GM23338 (cell line): Measurements from ENCODE around the gene TXNDC2. TPM values are rescaled to one million over a fixed set of nuclear protein-coding genes. Genes with fewer than 3 reads are reported as not detected.

Experiments used
- ATAC-seq: fragments of 200-7000 bp; cut with Tn5 transposase; 3 replicates; pipeline ENCODE4 v1.9.1; 2020
- DNase-seq: peaks from one replicate; pipeline ENCODE4 v3.0.0-alpha.2; 2015; ENCODE audit warnings: low spot score
- H2AFZ ChIP-seq: fragments of 200-600 bp; sonication (generic); 2 replicates; pipeline ENCODE4 v1.8.0; 2016; ENCODE audit warnings: antibody characterized with exemption, mild to moderate bottlenecking, moderate library complexity
- H3F3A ChIP-seq: fragments of 200-600 bp; sonication (generic); replicated peaks from 2 replicates; pipeline ENCODE4 v1.8.0; 2017; ENCODE audit warnings: antibody characterized with exemption, mixed run types, low read depth
- H3K27ac ChIP-seq: fragments of 200-600 bp; sonication (generic); 2 replicates; pipeline ENCODE4 v1.6.1; 2016; ENCODE audit warnings: low read depth
- H3K27me3 ChIP-seq: fragments of 200-600 bp; sonication (generic); 2 replicates; pipeline ENCODE4 v1.8.0; 2016; ENCODE audit warnings: mild to moderate bottlenecking, mixed run types, moderate library complexity; ENCODE audit not compliant: insufficient read depth
- H3K36me3 ChIP-seq: fragments of 200-600 bp; sonication (generic); 2 replicates; pipeline ENCODE4 v1.8.0; 2016; ENCODE audit warnings: mild to moderate bottlenecking; ENCODE audit not compliant: insufficient read depth
- H3K4me1 ChIP-seq: fragments of 200-600 bp; sonication (generic); 2 replicates; pipeline ENCODE4 v1.8.0; 2016; ENCODE audit warnings: mild to moderate bottlenecking, moderate library complexity; ENCODE audit not compliant: insufficient read depth
- H3K4me2 ChIP-seq: fragments of 200-600 bp; sonication (generic); 2 replicates; pipeline ENCODE4 v1.7.1; 2017; ENCODE audit warnings: mixed run types
- H3K4me3 ChIP-seq: fragments of 200-600 bp; sonication (generic); 2 replicates; pipeline ENCODE4 v1.6.1; 2016; ENCODE audit warnings: mixed run types
- H3K79me2 ChIP-seq: fragments of 200-600 bp; sonication (generic); replicated peaks from 2 replicates; pipeline ENCODE4 v1.8.0; 2017; ENCODE audit warnings: mild to moderate bottlenecking; ENCODE audit not compliant: insufficient read depth
- H3K9me2 ChIP-seq: fragments of 200-600 bp; sonication (generic); 2 replicates; pipeline ENCODE4 v1.8.0; 2017; ENCODE audit not compliant: insufficient read depth
- H4K20me1 ChIP-seq: fragments of 200-600 bp; sonication (generic); replicated peaks from 2 replicates; pipeline ENCODE4 v1.8.0; 2017; ENCODE audit warnings: mild to moderate bottlenecking; ENCODE audit not compliant: insufficient read depth
- H3K27ac Mint-ChIP-seq: 2 replicates; pipeline ENCODE4 v1.8.0; 2020; ENCODE audit warnings: inconsistent platforms, mild to moderate bottlenecking, moderate library complexity, mixed read lengths
- H3K27me3 Mint-ChIP-seq: 3 replicates; pipeline ENCODE4 v1.8.0; 2022; ENCODE audit warnings: low read depth, mild to moderate bottlenecking, moderate library complexity, mixed read lengths, inconsistent platforms; ENCODE audit not compliant: insufficient read depth, poor library complexity
- H3K36me3 Mint-ChIP-seq: 3 replicates; pipeline ENCODE4 v1.8.0; 2021; ENCODE audit warnings: low read depth, mild to moderate bottlenecking, inconsistent platforms, moderate library complexity, mixed read lengths
- H3K4me1 Mint-ChIP-seq: 3 replicates; pipeline ENCODE4 v1.8.0; 2020; ENCODE audit warnings: mild to moderate bottlenecking, inconsistent platforms, mixed read lengths
- H3K4me3 Mint-ChIP-seq: 3 replicates; pipeline ENCODE4 v1.8.0; 2021; ENCODE audit warnings: moderate library complexity, mild to moderate bottlenecking, inconsistent platforms, mixed read lengths
- H3K9me3 Mint-ChIP-seq: 3 replicates; pipeline ENCODE4 v1.8.0; 2020; ENCODE audit warnings: moderate library complexity, mild to moderate bottlenecking, inconsistent platforms, mixed read lengths
- EZH2phosphoT487 ChIP-seq: fragments of 200-600 bp; sonication (generic); IDR thresholded peaks from one replicate; pipeline ENCODE4 v1.8.1; 2018; ENCODE audit warnings: antibody characterized with exemption; ENCODE audit not compliant: unreplicated experiment
- JUNB ChIP-seq: IDR thresholded peaks from one replicate; pipeline ENCODE4 v1.6.1; 2016; ENCODE audit warnings: antibody characterized with exemption; ENCODE audit not compliant: unreplicated experiment
- NANOG ChIP-seq: IDR thresholded peaks from 2 replicates; pipeline ENCODE4 v1.6.1; 2016; ENCODE audit warnings: antibody characterized with exemption, borderline replicate concordance
- STAT1 ChIP-seq: IDR thresholded peaks from one replicate; pipeline ENCODE4 v1.6.1; 2016; ENCODE audit warnings: antibody characterized with exemption; ENCODE audit not compliant: unreplicated experiment
- polyA plus RNA-seq: library from polyadenylated mRNA; unstranded; fragments of >200 nt; fragmentation: Nextera tagmentation; extraction: Ambion mirVana; gene quantifications from 2 replicates; pipeline ENCODE4 v1.2.1, GENCODE V29; 2016
- total RNA-seq: library from RNA; depleted of rRNA; stranded (reverse); fragments of >200 nt; shearing (Covaris generic); gene quantifications from 2 replicates; pipeline ENCODE4 v1.2.3, GENCODE V29; 2014
- TF ChIP-seq, protein P1 (sequence below): IDR thresholded peaks from one replicate; pipeline ENCODE4 v1.6.1; 2018; ENCODE audit warnings: antibody characterized with exemption; ENCODE audit not compliant: unreplicated experiment
- TF ChIP-seq, protein P2 (sequence below), 2 experiments: fragments of 200-600 bp in 1 of 2; sonication (generic) in 1 of 2; conservative IDR thresholded peaks; 2 replicates each; pipeline versions ENCODE4 v1.5.1 to v1.6.1; 2016 to 2017; ENCODE audit warnings: antibody characterized with exemption in 2 of 2, low read depth in 2 of 2, mild to moderate bottlenecking in 2 of 2, moderate library complexity in 1 of 2
- TF ChIP-seq, protein P3 (sequence below): IDR thresholded peaks from 2 replicates; pipeline ENCODE4 v1.6.1; 2016; ENCODE audit warnings: antibody characterized with exemption
- TF ChIP-seq, protein P4 (sequence below): fragments of 250-450 bp; sonication (Bioruptor Pico); IDR thresholded peaks from 2 replicates; pipeline ENCODE4 v1.5.0; 2020; ENCODE audit warnings: mild to moderate bottlenecking, moderate library complexity

The TXNDC2 gene
- total and polyA plus RNA-seq, 2 experiments from 2014 or later = 0.16 TPM; not detected in 1

DNA sequence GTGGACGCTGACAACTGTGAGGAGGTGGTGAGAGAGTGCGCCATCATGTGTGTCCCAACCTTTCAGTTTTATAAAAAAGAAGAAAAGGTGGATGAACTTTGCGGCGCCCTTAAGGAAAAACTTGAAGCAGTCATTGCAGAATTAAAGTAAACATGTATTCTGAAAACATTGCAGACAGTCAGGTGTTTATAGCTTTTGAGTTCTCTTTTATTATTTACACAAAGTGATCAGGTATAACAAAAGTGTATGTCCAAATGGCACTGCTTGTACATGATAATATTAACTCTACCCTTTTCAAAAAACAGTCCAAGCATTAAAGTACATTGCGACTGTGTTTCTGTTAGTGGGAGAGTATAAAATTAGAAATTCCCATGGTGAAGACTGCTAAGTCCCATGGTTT lies 2.2 kb downstream of the TXNDC2 start (continued):
- TF ChIP-seq, protein P1, sequence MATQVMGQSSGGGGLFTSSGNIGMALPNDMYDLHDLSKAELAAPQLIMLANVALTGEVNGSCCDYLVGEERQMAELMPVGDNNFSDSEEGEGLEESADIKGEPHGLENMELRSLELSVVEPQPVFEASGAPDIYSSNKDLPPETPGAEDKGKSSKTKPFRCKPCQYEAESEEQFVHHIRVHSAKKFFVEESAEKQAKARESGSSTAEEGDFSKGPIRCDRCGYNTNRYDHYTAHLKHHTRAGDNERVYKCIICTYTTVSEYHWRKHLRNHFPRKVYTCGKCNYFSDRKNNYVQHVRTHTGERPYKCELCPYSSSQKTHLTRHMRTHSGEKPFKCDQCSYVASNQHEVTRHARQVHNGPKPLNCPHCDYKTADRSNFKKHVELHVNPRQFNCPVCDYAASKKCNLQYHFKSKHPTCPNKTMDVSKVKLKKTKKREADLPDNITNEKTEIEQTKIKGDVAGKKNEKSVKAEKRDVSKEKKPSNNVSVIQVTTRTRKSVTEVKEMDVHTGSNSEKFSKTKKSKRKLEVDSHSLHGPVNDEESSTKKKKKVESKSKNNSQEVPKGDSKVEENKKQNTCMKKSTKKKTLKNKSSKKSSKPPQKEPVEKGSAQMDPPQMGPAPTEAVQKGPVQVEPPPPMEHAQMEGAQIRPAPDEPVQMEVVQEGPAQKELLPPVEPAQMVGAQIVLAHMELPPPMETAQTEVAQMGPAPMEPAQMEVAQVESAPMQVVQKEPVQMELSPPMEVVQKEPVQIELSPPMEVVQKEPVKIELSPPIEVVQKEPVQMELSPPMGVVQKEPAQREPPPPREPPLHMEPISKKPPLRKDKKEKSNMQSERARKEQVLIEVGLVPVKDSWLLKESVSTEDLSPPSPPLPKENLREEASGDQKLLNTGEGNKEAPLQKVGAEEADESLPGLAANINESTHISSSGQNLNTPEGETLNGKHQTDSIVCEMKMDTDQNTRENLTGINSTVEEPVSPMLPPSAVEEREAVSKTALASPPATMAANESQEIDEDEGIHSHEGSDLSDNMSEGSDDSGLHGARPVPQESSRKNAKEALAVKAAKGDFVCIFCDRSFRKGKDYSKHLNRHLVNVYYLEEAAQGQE = no peak
- no peak for TF ChIP-seq STAT1
- TF ChIP-seq NANOG = no peak
- no peak for TF ChIP-seq JUNB
- TF ChIP-seq, protein P2, sequence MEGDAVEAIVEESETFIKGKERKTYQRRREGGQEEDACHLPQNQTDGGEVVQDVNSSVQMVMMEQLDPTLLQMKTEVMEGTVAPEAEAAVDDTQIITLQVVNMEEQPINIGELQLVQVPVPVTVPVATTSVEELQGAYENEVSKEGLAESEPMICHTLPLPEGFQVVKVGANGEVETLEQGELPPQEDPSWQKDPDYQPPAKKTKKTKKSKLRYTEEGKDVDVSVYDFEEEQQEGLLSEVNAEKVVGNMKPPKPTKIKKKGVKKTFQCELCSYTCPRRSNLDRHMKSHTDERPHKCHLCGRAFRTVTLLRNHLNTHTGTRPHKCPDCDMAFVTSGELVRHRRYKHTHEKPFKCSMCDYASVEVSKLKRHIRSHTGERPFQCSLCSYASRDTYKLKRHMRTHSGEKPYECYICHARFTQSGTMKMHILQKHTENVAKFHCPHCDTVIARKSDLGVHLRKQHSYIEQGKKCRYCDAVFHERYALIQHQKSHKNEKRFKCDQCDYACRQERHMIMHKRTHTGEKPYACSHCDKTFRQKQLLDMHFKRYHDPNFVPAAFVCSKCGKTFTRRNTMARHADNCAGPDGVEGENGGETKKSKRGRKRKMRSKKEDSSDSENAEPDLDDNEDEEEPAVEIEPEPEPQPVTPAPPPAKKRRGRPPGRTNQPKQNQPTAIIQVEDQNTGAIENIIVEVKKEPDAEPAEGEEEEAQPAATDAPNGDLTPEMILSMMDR (conservative IDR thresholded peaks at IDR 0.05; ENCODE audit: low read depth in 2 of 2) = no peak

DNA sequence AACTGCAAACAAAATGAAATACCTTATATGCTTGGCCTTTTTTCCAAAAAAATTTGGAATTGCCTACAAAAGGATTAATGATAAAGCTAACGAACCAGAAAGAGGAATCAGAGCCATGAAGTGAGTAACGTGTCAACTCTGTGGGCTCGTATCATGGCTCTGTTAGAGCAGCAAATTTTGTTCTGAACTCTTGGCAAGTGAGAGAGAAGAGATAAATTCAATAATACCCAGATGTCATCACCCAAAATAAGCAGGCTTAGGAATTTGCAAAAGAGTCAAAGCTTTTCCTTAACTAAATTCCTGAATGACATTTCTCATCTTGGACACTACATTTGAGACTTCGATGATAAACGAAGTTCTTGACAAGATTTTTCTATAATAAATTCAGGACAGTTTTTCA lies 4.4 kb downstream of the TXNDC2 start:
- no peaks in the 10 kb centered on the region for H3K36me3 ChIP-seq
- no peaks in the 10 kb centered on the region for H3K79me2 ChIP-seq
- H3K36me3 Mint-ChIP-seq = no peaks in the 10 kb centered on the region
- no peak overlapping the region for H2AFZ ChIP-seq
- TF ChIP-seq, protein P3, sequence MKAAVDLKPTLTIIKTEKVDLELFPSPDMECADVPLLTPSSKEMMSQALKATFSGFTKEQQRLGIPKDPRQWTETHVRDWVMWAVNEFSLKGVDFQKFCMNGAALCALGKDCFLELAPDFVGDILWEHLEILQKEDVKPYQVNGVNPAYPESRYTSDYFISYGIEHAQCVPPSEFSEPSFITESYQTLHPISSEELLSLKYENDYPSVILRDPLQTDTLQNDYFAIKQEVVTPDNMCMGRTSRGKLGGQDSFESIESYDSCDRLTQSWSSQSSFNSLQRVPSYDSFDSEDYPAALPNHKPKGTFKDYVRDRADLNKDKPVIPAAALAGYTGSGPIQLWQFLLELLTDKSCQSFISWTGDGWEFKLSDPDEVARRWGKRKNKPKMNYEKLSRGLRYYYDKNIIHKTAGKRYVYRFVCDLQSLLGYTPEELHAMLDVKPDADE = no peak
- TF ChIP-seq JUNB = no peak
- TF ChIP-seq STAT1 = no peak
- TF ChIP-seq, protein P4, sequence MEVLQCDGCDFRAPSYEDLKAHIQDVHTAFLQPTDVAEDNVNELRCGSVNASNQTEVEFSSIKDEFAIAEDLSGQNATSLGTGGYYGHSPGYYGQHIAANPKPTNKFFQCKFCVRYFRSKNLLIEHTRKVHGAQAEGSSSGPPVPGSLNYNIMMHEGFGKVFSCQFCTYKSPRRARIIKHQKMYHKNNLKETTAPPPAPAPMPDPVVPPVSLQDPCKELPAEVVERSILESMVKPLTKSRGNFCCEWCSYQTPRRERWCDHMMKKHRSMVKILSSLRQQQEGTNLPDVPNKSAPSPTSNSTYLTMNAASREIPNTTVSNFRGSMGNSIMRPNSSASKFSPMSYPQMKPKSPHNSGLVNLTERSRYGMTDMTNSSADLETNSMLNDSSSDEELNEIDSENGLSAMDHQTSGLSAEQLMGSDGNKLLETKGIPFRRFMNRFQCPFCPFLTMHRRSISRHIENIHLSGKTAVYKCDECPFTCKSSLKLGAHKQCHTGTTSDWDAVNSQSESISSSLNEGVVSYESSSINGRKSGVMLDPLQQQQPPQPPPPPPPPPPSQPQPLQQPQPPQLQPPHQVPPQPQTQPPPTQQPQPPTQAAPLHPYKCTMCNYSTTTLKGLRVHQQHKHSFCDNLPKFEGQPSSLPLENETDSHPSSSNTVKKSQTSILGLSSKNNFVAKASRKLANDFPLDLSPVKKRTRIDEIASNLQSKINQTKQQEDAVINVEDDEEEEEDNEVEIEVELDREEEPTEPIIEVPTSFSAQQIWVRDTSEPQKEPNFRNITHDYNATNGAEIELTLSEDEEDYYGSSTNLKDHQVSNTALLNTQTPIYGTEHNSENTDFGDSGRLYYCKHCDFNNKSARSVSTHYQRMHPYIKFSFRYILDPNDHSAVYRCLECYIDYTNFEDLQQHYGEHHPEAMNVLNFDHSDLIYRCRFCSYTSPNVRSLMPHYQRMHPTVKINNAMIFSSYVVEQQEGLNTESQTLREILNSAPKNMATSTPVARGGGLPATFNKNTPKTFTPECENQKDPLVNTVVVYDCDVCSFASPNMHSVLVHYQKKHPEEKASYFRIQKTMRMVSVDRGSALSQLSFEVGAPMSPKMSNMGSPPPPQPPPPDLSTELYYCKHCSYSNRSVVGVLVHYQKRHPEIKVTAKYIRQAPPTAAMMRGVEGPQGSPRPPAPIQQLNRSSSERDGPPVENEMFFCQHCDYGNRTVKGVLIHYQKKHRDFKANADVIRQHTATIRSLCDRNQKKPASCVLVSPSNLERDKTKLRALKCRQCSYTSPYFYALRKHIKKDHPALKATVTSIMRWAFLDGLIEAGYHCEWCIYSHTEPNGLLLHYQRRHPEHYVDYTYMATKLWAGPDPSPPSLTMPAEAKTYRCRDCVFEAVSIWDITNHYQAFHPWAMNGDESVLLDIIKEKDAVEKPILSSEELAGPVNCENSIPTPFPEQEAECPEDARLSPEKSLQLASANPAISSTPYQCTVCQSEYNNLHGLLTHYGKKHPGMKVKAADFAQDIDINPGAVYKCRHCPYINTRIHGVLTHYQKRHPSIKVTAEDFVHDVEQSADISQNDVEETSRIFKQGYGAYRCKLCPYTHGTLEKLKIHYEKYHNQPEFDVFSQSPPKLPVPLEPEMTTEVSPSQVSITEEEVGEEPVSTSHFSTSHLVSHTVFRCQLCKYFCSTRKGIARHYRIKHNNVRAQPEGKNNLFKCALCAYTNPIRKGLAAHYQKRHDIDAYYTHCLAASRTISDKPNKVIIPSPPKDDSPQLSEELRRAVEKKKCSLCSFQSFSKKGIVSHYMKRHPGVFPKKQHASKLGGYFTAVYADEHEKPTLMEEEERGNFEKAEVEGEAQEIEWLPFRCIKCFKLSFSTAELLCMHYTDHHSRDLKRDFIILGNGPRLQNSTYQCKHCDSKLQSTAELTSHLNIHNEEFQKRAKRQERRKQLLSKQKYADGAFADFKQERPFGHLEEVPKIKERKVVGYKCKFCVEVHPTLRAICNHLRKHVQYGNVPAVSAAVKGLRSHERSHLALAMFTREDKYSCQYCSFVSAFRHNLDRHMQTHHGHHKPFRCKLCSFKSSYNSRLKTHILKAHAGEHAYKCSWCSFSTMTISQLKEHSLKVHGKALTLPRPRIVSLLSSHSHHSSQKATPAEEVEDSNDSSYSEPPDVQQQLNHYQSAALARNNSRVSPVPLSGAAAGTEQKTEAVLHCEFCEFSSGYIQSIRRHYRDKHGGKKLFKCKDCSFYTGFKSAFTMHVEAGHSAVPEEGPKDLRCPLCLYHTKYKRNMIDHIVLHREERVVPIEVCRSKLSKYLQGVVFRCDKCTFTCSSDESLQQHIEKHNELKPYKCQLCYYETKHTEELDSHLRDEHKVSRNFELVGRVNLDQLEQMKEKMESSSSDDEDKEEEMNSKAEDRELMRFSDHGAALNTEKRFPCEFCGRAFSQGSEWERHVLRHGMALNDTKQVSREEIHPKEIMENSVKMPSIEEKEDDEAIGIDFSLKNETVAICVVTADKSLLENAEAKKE = no peak
- no peak for TF ChIP-seq EZH2phosphoT487
- no peak for TF ChIP-seq NANOG
- TF ChIP-seq, protein P2 (conservative IDR thresholded peaks at IDR 0.05; ENCODE audit: low read depth in 2 of 2) = no peak
- H3K4me1 ChIP-seq = no peaks in the 10 kb centered on the region
- no peaks in the 10 kb centered on the region for H3K27me3 ChIP-seq
- H3K27me3 Mint-ChIP-seq = no peaks in the 10 kb centered on the region
- H3F3A ChIP-seq = no peaks in the 10 kb centered on the region
- no peaks in the 10 kb centered on the region for H4K20me1 ChIP-seq
- no peak overlapping the region for H3K4me3 Mint-ChIP-seq
- H3K27ac Mint-ChIP-seq = no peak overlapping the region
- DNase-seq (no peak), ATAC-seq (no peak)
- no peak overlapping the region for H3K4me3 ChIP-seq
- peaks cover 6% of the 10 kb centered on the region; the same call in 1 of the 2 replicates for H3K9me2 ChIP-seq
- no peak overlapping the region for H3K4me2 ChIP-seq
- no peaks in the 10 kb centered on the region for H3K4me1 Mint-ChIP-seq
- no peaks in the 10 kb centered on the region; the same call in 1 of the 3 replicates for H3K9me3 Mint-ChIP-seq
- H3K27ac ChIP-seq = no peak overlapping the region
